ENCODE data around the gene CDC73. TPM values are rescaled to one million over a fixed set of nuclear protein-coding genes. Genes with fewer than 3 reads are reported as not detected.

CDC73 gene
- total RNA-seq, 1 donor from 2014 or later, result 15.3 TPM

- no peak for FAIRE-seq
- DNase-seq (ENCODE audit: low read depth), result no peak
- no peak overlapping the region for H3K4me3 ChIP-seq (ENCODE audit: low read depth, low read length)
- H3K36me3 ChIP-seq (ENCODE audit: control insufficient read depth, insufficient read depth, low read length), result peaks cover 2% of the 10 kb centered on the region
- H3K27me3 ChIP-seq (ENCODE audit: control insufficient read depth, insufficient read depth, low read length), result no peaks in the 10 kb centered on the region
- TF ChIP-seq, protein P1, sequence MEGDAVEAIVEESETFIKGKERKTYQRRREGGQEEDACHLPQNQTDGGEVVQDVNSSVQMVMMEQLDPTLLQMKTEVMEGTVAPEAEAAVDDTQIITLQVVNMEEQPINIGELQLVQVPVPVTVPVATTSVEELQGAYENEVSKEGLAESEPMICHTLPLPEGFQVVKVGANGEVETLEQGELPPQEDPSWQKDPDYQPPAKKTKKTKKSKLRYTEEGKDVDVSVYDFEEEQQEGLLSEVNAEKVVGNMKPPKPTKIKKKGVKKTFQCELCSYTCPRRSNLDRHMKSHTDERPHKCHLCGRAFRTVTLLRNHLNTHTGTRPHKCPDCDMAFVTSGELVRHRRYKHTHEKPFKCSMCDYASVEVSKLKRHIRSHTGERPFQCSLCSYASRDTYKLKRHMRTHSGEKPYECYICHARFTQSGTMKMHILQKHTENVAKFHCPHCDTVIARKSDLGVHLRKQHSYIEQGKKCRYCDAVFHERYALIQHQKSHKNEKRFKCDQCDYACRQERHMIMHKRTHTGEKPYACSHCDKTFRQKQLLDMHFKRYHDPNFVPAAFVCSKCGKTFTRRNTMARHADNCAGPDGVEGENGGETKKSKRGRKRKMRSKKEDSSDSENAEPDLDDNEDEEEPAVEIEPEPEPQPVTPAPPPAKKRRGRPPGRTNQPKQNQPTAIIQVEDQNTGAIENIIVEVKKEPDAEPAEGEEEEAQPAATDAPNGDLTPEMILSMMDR (IDR thresholded peaks at IDR 0.05; ENCODE audit: insufficient read depth, low read length, severe bottlenecking), result no peak
Observed at GRCh38 chr1:193086342-193086741, 35.5 kb upstream of the CDC73 start.

DNA sequence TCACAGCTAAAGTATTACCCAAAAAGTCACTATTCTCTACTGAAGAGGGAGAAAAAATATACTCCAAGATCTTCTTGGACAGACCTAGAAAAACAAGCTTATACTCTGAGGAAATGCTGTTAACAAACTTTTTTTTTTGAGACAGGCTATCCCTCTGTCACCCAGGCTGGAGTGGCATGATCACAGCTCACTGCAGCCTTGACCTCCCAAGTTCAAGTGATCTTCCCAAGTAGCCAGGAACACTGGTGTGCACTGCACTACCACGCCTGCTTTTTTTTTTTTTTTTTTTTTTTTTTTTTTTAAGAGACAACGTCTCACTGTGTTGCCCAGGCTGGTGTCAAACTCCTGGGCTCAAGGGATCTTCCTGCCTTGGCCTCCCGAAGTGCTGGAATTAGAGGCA lies 33.9 kb upstream of the CDC73 start:
- DNase-seq (ENCODE audit: low read depth) (no peak), FAIRE-seq (no peak)
- H3K36me3 ChIP-seq (ENCODE audit: control insufficient read depth, insufficient read depth, low read length), result peaks cover 2% of the 10 kb centered on the region
- H3K4me3 ChIP-seq (ENCODE audit: low read depth, low read length), result no peak overlapping the region
- H3K27me3 ChIP-seq (ENCODE audit: control insufficient read depth, insufficient read depth, low read length), result no peaks in the 10 kb centered on the region
- TF ChIP-seq, protein P1 (IDR thresholded peaks at IDR 0.05; ENCODE audit: insufficient read depth, low read length, severe bottlenecking), result no peak

DNA sequence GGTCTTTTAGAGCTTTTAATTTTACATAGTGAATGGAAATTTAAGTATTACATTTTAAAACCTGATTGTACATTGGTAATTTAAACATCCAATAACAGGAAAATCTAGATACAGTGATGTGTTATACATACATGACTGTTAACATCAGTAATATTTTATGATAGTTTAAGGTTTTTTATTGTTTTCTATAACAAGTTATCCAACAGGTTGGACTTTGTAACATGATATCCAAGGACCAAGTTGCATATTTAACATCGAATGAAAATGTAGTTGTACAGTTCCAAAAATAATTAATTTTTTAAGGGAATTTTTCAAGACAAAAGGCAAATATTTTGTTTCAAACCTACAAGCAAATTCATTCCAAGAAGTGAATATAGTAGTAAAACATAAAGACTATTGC lies 31.0 kb upstream of the CDC73 start:
- no peak overlapping the region for H3K4me3 ChIP-seq (ENCODE audit: low read depth, low read length)
- FAIRE-seq, result no peak
- TF ChIP-seq, protein P1 (IDR thresholded peaks at IDR 0.05; ENCODE audit: insufficient read depth, low read length, severe bottlenecking), result no peak
- DNase-seq (ENCODE audit: low read depth), result no peak
- H3K27me3 ChIP-seq (ENCODE audit: control insufficient read depth, insufficient read depth, low read length), result no peaks in the 10 kb centered on the region
- no peaks in the 10 kb centered on the region for H3K36me3 ChIP-seq (ENCODE audit: control insufficient read depth, insufficient read depth, low read length)

DNA sequence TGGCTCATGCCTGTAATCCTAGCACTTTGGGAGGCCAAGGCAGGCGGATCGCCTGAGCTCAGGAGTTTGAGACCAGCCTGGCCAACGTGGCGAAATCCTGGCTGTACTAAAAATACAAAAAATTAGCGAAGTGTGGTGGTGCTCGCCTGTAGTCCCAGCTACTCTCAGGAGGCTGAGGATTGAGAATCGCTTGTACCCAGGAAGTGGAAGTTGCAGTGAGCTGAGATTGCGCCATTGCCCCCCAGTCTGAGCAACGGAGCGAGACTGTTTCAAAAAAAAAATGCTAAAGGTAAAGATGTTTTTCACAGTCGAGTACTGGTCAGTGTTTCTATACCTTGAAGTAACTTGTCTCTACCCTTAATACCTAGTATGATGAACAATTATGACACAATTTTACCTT lies 27.7 kb upstream of the CDC73 start:
- FAIRE-seq (no peak), DNase-seq (ENCODE audit: low read depth) (no peak)
- TF ChIP-seq, protein P1 (IDR thresholded peaks at IDR 0.05; ENCODE audit: insufficient read depth, low read length, severe bottlenecking), result no peak
- Histone ChIP-seq H3K4me3 (ENCODE audit: low read depth, low read length) (no peak overlapping the region), H3K36me3 (ENCODE audit: control insufficient read depth, insufficient read depth, low read length) (no peaks in the 10 kb centered on the region), H3K27me3 (ENCODE audit: control insufficient read depth, insufficient read depth, low read length) (no peaks in the 10 kb centered on the region)

DNA sequence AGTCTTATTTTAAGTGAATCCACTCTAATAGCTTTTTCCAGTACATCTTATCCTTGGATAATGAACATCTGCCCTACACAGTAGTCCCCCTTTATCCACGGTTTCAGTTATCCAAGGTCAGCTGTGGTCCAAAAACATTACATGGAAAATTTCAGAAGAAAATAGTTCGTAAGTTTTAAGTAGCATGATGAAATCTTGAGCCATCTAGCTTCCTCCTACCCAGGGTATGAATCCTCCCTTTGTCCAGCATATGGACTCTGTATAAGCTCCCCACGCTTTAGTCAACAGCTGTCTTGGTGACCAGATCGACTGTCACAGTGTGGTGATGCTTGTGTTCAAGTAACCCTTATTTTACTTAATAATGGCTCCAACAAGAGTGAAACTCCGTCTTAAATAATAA lies 19.2 kb upstream of the CDC73 start:
- FAIRE-seq (no peak), DNase-seq (ENCODE audit: low read depth) (no peak)
- no peaks in the 10 kb centered on the region for H3K27me3 ChIP-seq (ENCODE audit: control insufficient read depth, insufficient read depth, low read length)
- H3K4me3 ChIP-seq (ENCODE audit: low read depth, low read length), result no peak overlapping the region
- TF ChIP-seq, protein P1 (IDR thresholded peaks at IDR 0.05; ENCODE audit: insufficient read depth, low read length, severe bottlenecking), result no peak
- H3K36me3 ChIP-seq (ENCODE audit: control insufficient read depth, insufficient read depth, low read length), result peaks cover 3% of the 10 kb centered on the region

DNA sequence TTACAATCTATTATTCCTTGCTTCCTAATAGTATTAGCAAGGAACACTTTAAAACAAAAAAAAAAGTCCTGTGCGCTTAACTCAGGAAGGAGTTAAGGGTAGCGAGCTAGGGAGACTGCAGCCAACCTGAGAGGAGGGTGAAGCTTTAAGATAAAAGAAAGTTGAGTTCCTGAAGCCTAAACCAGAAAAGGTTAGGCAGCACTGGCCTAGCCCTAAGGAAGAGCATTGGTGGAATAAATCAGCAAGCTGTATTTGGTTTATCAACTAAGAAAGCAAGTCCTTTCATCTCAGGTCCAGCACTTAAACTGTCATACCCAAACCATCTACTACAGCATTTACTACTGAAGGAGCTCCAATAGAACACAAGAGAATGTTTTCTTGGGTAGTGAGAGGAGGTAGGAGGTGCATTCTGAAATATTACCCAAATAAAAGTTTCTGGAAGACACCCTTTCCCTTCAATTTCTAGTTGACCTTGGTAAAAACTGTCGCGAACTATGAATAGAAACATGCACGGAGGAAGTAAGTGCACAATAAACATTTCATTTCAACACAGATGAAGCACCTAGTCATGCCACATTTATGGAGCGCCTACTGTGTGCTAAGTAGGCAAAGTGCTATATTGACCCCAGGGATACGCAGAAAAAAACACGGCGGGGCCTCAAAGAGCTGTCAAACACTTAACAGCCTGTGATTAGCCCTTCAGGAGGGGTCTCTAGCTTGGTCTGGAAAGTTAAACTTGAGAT lies 17.9 kb upstream of the CDC73 start:
- TF ChIP-seq, protein P1 (IDR thresholded peaks at IDR 0.05; ENCODE audit: insufficient read depth, low read length, severe bottlenecking), result no peak
- peaks cover 3% of the 10 kb centered on the region for H3K36me3 ChIP-seq (ENCODE audit: control insufficient read depth, insufficient read depth, low read length)
- DNase-seq (ENCODE audit: low read depth) (no peak), FAIRE-seq (no peak)
- peak overlapping the region; percentile 69 for H3K4me3 ChIP-seq (ENCODE audit: low read depth, low read length)
- H3K27me3 ChIP-seq (ENCODE audit: control insufficient read depth, insufficient read depth, low read length), result no peaks in the 10 kb centered on the region
